WTC11 (cell line): ENCODE results near the gene KDM4C.

Experiments used
- CBFB ChIP-seq: sonication (generic); formaldehyde crosslinking; IDR thresholded peaks from 2 replicates; pipeline ENCODE4 v1.8.1; 2022; ENCODE audit warnings: mild to moderate bottlenecking, low read depth, missing genetic modification reagents
- IRF1 ChIP-seq: sonication (generic); formaldehyde crosslinking; IDR thresholded peaks from 2 replicates; pipeline ENCODE4 v1.8.0; 2023; ENCODE audit warnings: missing genetic modification reagents
- KAT7 ChIP-seq: sonication (generic); formaldehyde crosslinking; IDR thresholded peaks from 2 replicates; pipeline ENCODE4 v1.8.1; 2023; ENCODE audit warnings: missing genetic modification reagents, mild to moderate bottlenecking, borderline replicate concordance
- NFYB ChIP-seq: sonication (generic); formaldehyde crosslinking; conservative IDR thresholded peaks from 2 replicates; pipeline ENCODE4 v1.8.0; 2022; ENCODE audit warnings: low read depth, missing genetic modification reagents
- NR3C1 ChIP-seq: sonication (generic); formaldehyde crosslinking; conservative IDR thresholded peaks from 2 replicates; pipeline ENCODE4 v1.8.1; 2023; ENCODE audit warnings: low read depth, mild to moderate bottlenecking, missing genetic modification reagents
- TP53 ChIP-seq: sonication (generic); formaldehyde crosslinking; IDR thresholded peaks from 2 replicates; pipeline ENCODE4 v1.8.1; 2023; ENCODE audit warnings: mild to moderate bottlenecking, missing genetic modification reagents
- TF ChIP-seq, protein P1 (sequence below): fragments of 200-600 bp; IDR thresholded peaks from 2 replicates; pipeline ENCODE4 v1.8.0; 2022; ENCODE audit warnings: antibody characterized with exemption
- TF ChIP-seq, protein P2 (sequence below): sonication (generic); formaldehyde crosslinking; IDR thresholded peaks from 2 replicates; pipeline ENCODE4 v1.8.1; 2022; ENCODE audit warnings: missing genetic modification reagents, borderline replicate concordance

DNA sequence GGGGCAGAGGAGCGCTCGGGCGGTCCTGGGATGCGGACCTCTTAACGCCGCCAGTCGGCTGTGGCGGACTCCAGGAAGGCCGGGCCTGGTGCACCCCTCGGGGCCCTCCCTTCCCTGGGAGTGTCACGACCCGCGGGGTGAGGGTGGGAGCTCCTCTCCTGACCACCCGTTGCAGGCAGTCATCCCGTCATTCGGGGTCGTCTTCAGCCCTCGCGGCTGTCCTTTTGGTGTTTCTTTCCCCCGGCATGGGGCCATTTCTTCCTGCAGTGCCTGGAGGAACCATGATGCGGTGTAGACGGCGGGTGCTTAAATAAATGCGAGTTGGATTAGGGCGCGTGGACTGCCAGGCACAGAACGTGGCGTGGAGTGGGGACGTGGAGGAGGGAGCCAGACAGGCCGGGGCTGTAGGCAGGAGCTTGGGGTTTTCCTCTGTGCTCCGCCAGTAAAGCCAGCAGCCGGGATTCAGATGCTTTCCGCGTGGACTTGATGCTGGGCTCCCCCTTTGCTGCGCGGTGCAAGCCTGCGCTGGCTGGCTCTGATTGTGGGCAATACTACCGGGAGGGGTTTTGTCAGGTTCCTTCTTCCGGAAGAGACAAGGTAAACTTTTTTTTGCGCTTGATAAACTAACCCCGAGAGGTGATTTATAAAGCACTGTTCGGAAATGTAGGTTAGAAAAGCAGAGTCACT is 868 bp downstream of the KDM4C start:
- TF ChIP-seq TP53 (CRISPR knock-in tag) (no peak), IRF1 (CRISPR knock-in tag) (no peak), KAT7 (CRISPR knock-in tag) (no peak), CBFB (no peak), NFYB (CRISPR knock-in tag) (no peak), NR3C1 (CRISPR knock-in tag) (no peak)
- TF ChIP-seq, protein P1, sequence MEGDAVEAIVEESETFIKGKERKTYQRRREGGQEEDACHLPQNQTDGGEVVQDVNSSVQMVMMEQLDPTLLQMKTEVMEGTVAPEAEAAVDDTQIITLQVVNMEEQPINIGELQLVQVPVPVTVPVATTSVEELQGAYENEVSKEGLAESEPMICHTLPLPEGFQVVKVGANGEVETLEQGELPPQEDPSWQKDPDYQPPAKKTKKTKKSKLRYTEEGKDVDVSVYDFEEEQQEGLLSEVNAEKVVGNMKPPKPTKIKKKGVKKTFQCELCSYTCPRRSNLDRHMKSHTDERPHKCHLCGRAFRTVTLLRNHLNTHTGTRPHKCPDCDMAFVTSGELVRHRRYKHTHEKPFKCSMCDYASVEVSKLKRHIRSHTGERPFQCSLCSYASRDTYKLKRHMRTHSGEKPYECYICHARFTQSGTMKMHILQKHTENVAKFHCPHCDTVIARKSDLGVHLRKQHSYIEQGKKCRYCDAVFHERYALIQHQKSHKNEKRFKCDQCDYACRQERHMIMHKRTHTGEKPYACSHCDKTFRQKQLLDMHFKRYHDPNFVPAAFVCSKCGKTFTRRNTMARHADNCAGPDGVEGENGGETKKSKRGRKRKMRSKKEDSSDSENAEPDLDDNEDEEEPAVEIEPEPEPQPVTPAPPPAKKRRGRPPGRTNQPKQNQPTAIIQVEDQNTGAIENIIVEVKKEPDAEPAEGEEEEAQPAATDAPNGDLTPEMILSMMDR, result no peak
- TF ChIP-seq, protein P2, sequence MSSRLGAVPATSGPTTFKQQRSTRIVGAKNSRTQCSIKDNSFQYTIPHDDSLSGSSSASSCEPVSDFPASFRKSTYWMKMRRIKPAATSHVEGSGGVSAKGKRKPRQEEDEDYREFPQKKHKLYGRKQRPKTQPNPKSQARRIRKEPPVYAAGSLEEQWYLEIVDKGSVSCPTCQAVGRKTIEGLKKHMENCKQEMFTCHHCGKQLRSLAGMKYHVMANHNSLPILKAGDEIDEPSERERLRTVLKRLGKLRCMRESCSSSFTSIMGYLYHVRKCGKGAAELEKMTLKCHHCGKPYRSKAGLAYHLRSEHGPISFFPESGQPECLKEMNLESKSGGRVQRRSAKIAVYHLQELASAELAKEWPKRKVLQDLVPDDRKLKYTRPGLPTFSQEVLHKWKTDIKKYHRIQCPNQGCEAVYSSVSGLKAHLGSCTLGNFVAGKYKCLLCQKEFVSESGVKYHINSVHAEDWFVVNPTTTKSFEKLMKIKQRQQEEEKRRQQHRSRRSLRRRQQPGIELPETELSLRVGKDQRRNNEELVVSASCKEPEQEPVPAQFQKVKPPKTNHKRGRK (CRISPR knock-in tag), result no peak
